GM18526 (cell line): Measurements from ENCODE around the gene NTM.

Experiments used
- POLR2A ChIP-seq: IDR thresholded peaks from 3 replicates; pipeline ENCODE4 v1.6.1; 2011; ENCODE audit not compliant: insufficient read length; ENCODE audit errors: extremely low read depth

NTM gene

DNA sequence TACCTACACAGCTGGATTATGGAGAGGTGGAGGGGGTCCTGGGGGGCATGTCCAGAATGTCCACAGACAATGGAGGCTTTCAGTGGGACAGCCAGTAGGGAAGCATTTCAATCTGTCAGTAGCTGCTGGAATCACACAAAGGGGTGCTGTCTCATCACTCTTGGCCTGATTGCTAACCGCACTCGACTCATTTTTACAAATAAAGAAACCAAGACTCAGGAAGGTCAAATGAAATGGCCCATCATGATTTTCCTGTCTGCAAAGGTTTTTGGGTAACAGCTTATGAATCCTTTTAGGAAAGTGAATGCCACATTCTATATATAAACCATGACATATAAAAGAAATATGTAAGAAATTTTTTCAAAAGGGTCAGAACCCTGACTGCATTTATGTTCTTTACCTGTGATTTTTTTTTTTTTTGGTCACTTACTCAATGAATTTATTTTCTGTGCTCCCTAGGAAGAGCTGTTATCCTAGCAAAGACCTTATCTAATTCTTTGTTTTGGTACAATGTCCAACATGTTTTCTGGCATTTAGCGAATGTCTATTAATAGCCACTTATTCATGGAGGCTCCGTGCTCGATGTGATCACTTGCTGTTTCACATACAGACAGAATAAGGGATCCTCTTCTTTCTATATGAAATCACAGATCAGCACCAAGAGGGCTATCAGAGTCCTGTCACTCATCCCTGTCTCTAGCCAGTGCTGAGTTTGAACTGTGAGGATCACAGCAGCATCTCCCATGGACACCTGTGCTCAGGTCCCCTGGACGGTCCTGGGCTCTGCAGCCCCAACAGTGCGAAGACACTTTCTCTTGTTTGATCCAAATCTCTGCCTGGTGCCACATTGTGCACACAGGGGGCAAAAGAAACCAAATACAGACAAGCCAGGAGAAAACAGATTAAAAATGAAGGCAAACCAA lies 979.7 kb downstream of the NTM start:
- TF ChIP-seq POLR2A = no peak

DNA sequence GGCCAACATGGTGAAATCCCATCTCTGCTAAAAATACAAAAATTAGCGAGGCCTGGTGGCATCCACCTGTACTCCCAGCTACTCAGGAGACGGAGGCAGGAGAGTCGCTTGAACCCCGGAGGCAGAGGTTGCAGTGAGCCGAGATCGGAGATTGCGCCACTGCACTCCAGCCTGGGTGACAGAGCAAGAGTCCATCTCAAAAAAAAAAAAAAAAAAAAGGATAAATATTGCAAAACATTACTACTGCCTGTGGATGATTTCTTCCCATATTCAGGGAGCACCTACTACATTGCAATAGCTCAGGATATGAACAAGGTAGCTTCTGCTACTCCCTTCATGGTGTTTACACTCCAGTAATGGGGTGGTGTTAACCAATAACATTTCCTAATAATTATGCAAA lies 980.6 kb downstream of the NTM start:
- no peak for TF ChIP-seq POLR2A

DNA sequence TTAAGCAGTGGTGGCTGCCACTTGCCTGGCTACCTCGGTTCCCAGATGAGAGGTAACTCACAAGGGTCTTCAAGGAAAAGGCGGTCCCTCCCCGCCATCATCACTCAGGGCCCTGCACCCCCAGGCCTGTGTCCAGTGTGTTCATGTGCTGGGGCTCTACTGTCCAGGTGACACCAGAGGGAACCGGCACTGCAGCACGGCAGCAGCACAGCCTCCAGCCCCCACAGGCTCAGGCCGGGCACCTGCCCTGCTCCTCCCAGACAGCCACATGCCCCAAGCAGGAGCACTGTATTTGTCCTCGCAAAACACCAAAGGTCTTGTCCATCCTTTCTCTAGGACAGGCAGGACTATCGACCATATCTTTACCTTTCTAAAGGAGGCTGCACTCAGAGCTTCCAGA lies 982.1 kb downstream of the NTM start:
- no peak for TF ChIP-seq POLR2A

DNA sequence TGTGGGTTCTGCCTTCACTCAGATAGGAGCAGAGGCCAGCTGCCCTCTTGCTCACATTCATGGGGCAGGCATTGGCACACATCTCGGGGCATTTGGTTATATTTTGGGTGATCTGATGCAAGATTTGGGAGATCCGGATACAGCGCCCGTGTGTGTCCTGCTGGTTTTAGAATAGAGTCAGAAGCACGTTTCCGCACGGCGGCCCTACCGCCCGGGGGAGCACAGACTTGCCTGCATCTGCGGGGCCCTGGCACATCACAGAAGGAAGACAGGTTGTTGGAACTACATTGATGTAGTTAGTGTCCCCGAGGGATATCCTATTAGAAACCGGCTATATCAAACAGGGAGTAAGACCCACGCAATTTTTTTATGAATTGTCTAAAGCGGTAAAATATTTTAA lies 982.8 kb downstream of the NTM start:
- no peak for TF ChIP-seq POLR2A

DNA sequence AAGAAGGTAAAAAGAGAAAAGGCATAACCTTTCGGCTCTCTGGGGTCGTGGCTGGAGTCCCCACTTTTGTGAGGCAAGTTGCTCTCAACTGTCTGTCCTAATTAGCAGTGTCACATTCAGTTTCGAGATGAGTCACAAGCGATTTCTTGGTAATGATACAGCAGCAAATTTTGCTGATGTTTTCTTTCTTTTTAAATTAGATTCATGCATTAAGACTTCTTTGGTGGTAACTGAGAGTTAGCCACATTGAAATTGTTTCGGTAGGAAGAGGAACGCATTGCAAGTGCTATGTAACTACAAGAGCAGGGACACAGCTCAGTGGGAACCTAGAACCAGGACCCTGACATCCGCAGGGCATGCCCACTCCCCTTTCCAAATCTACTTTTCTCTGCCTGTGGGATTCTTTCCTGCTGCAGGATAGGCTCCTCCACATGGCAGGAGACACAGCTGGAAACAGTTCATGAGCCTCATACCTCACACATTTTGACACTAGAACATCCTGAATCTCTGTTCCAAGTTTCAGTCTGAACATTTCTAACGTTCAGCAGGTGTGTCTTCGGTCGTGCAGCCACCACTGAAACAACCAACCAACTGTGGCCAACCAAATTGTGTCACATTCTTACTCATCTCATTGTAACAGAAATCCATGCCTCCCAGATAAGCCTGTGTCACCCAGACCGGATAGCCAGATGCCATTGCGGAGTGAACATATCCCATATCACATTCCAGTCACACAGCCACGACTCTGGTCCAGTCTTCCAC lies 987.6 kb downstream of the NTM start:
- no peak for TF ChIP-seq POLR2A

DNA sequence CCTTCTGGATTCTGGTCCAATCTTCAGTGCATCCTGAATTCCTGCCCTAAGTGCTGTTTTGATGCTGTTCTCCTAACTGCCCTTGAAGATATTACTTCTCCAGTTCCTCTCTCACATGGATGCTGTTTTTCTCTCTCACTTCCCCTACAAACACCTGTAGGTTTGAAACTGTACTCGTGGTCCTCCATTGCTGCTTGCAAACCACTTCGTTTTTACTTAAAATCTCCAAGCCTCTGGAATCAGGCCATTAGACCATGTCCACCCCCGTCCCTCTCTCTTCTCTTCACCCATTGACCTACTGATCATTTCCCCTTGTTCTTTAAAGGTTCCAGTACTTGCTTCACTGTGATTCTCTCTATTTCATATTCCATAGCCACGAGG lies 988.1 kb downstream of the NTM start:
- no peak for TF ChIP-seq POLR2A

DNA sequence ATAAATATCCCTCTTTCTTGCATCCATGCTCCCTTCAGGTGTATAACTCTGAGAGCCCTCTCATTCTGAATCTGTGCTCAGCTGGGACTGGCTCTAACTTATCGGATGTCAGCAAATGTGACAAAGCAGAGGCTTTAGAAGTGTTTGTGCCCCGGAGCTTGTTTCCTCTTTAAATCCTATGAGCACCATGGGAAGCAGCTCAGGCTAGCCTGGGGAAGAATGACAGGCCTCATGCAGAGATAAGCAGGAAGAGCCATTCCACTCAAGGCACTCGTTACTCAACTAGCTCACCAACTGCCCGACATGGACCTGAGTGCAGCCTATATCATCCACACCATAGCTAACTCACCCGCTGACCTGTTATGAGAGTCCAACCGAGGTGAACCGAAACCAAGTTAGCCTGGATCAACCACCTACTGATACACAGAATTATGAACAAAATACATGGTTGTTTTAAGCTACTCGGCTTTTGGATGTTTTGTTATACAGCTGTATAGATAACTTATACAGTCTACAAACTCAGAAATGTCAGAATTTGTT lies 990.7 kb downstream of the NTM start:
- TF ChIP-seq POLR2A = no peak

DNA sequence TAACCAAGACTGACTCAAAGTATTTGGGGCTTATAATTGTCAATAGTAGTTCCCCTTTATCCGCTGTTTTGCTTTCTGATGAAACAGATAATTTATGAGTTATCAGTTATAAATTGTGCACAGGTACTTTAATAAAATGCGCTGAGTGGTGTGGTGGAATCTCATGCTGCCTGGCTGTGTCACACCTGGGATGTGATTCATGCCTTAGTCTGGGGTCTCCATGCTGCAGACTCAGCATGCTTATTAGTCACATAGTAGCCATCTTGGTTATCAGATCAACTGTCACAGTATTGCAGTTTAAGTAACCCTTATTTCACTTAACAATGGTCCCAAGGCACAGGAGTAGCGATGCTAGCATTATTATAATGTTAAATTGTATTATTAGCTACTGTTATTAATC lies 995.2 kb downstream of the NTM start:
- no peak for TF ChIP-seq POLR2A

DNA sequence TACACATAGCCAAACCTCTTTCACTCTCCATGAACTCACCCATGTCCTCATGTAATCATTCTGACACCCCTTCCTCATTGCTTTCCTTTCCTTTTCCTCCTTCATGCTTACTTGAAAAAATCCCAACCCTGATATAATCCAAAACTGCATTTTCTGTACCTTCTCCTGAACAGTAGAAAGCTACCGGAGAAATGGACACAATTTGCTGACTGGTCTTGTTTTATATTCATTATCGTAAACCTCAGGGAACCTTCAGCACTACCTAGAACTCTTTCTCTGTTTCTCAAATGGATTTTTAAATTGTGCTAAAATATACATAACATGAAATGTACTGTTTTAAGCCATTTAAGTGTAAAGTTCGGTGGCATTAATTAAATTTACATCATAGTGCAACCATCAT lies 996.9 kb downstream of the NTM start:
- no peak for TF ChIP-seq POLR2A

DNA sequence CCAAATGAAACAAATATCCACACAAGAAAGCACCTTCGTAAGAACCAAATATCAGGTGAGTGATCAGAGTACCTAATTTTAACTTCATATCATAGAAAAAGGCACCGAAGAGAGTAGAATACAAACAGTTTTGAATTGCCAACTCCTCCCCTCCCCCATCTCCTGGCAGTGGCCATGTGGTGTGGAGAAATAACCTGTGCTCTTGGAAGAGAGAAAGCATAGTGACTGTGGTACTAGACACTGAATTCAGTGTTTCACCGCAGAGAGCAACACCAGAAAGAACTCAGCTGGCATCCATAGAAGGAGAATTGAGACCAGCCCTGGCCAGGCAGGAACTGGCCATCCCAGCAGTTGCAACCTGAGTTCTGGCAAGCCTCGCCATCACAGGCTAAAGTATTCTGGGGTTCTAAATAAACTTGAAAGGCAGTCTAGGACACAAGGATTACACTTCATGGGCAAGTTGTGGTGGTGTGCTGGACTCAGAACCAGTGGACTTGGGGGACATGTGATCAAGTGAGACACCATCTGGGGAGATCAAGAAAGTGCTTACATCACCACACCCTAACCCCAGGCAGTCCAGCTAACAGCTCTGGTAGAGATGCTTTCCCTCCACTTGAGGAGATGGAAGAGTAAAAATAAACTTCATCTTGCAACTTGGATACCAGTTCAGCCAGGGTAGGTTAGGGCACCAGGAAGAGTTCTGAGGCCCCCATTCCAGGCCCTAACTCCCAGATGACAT lies 1003.2 kb downstream of the NTM start:
- TF ChIP-seq POLR2A = no peak

DNA sequence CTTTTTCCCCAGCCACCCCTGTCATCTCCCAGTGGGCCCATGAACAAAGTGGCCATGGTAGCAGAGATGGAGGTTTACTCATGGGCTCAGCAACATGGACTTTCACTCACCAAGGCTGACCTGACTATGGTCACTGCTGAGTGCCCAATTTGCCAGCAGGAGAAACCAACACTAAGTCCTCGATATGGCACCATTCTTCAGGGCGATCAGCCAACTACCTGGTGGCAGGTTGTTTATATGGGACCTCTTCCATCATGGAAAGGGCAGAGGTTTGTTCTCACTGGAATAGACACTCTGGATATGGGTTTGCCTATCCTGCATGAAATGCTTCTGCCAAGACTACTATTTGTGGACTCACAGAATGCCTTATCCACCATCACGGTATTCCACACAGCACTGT lies 1009.1 kb downstream of the NTM start:
- TF ChIP-seq POLR2A = no peak
